ENCODE results near the gene DKK1. TPM values are rescaled to one million over a fixed set of nuclear protein-coding genes. Genes with fewer than 3 reads are reported as not detected.

The DKK1 gene
- polyA plus RNA-seq, 2 of the 4 experiments (the other 2 are of a cell fraction), result 117 to 375 TPM

DNA sequence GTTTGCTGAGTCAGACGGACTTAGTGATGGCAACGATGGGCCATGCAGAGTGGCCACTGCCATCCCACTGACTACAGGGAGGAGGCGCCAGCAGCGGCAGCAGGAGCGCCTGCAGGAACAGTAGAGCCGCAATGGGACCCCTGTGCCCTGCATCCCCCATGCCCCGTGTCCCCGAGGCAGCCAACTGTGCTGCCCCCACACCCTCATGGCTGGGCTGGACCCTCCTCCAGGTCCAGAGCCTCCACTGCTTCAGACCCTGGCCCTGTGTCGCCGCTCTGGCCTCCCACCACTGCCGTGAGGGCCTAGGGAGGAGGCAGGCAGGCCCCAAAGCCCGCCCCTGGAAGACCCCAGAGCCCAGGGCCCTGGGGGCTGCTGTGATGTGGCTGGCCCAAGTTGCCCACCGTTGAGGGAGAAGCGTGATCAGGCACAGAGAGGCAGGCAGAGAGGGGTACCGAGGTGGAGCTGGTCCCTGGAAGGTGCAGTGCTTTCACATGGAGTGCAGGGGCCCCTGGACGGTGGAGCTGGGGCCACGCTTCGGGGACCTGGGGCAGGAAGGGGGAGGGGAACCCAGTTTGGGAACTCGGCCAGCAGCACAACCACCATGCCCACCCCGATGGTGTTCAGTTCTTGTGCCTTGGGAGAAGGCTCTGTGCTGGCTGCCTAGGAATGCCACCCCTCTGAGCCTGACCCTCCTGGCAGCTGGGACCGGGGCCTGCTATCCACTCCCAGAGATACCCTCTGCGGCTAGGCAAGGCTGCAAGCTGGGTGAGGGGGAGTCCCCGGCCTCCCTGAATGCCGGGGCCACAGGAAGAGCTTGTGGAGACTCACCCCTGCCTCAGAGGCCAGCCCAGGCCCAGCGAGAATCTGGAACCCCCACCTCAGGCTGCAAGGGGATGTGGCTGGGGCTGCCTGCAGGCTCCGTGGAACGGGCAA is 32.6 kb downstream of the DKK1 start:
- WGBS (ENCODE audit: missing lambda C conversion rate), result 96% methylated on average over 18 of the region's 27 CpGs

GRCh38 chr10:52347327-52347667 is 33.2 kb downstream of the DKK1 start:
- CTCF ChIA-PET, result interaction anchor here (1.2 kb wide), 1 partner anchor 39 kb away, joined by 5 read pairs; no protein-coding TSS in a partner anchor
- POLR2A ChIA-PET, result no interaction called here
- 92% methylated on average over 4 of the region's 5 CpGs for WGBS (ENCODE audit: missing lambda C conversion rate)

More for the DNA sequence above, 32.6 kb downstream of the DKK1 start:
- Histone ChIP-seq H3K27ac (peak overlapping the region in 1 of 2 experiments; percentile 16; a peak in 1 of 6 replicates), H3K9me3 (no peaks in the 10 kb centered on the region), H3K4me1 (peaks cover 17% of the 10 kb centered on the region), H3K4me2 (no peak overlapping the region), H3K4me3 (no peak overlapping the region)
- DNase-seq (ENCODE audit: low read depth in 1 of 2, low spot score in 1 of 2) (no peak), FAIRE-seq (no peak), ATAC-seq (no peak)
- ChIA-PET CTCF (no interaction called here), POLR2A (no interaction called here)
- no peak for TF ChIP-seq EHMT2 (IDR thresholded peaks at IDR 0.05; ENCODE audit: low read depth)
- TF ChIP-seq, protein P1, sequence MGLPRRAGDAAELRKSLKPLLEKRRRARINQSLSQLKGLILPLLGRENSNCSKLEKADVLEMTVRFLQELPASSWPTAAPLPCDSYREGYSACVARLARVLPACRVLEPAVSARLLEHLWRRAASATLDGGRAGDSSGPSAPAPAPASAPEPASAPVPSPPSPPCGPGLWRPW (IDR thresholded peaks at IDR 0.05), result no peak
- no peak for TF ChIP-seq GATA3 (IDR thresholded peaks at IDR 0.05; ENCODE audit: borderline replicate concordance)
- no peak for TF ChIP-seq KDM5A (IDR thresholded peaks at IDR 0.05)
- no peak for TF ChIP-seq HOXA7 (CRISPR knock-in tag; IDR thresholded peaks at IDR 0.05)
- no peak for TF ChIP-seq CBX2 (IDR thresholded peaks at IDR 0.05; ENCODE audit: borderline replicate concordance, low read depth)
- no peak for TF ChIP-seq HOXB13 (CRISPR knock-in tag; IDR thresholded peaks at IDR 0.05; ENCODE audit: low read depth)
- no peak for TF ChIP-seq CBX8 (IDR thresholded peaks at IDR 0.05)
- no peak for TF ChIP-seq CEBPB (IDR thresholded peaks at IDR 0.05)
- no peak for TF ChIP-seq ZNF302 (CRISPR knock-in tag; IDR thresholded peaks at IDR 0.05)
- no peak for TF ChIP-seq KDM1A (IDR thresholded peaks at IDR 0.05; ENCODE audit: low read depth)

DNA sequence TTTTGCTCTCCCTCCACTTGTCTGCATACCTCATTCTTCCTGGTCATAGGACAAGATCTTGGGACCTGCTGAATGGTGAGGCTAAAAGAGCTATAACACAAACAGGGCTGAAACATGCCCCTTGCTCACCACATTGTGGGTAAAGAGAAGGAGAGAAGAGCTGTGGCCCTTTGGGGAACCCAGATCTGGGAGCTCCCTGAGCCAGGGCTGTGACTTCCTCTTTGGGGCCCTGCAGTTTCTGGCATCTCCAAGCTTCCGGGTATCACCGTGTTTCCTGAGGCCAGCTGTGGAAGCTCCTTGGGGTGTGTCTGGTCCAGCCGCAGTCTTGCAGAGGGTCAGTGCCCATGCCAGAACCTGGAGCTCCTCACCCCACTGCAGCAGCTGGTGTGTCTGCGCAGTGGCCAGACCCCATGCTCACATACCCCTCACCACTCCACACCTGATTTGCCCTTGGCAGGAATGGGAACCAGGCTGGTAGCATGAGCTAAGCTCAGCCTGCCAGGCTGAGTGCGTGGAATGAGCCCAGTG is 34.0 kb downstream of the DKK1 start:
- CTCF ChIA-PET, result interaction anchor here (0.9 to 1.2 kb wide), 2 partner anchors 40 to 219 kb away, joined by 4 to 5 read pairs; no protein-coding TSS in a partner anchor
- no peak for ATAC-seq

More at GRCh38 chr10:52347327-52347667, 33.2 kb downstream of the DKK1 start:
- TF ChIP-seq HEYL (CRISPR knock-in tag; IDR thresholded peaks at IDR 0.05), result no peak
- TF ChIP-seq CBX2 (IDR thresholded peaks at IDR 0.05; ENCODE audit: borderline replicate concordance, low read depth), result no peak
- TF ChIP-seq, protein P2, sequence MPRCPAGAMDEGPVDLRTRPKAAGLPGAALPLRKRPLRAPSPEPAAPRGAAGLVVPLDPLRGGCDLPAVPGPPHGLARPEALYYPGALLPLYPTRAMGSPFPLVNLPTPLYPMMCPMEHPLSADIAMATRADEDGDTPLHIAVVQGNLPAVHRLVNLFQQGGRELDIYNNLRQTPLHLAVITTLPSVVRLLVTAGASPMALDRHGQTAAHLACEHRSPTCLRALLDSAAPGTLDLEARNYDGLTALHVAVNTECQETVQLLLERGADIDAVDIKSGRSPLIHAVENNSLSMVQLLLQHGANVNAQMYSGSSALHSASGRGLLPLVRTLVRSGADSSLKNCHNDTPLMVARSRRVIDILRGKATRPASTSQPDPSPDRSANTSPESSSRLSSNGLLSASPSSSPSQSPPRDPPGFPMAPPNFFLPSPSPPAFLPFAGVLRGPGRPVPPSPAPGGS (IDR thresholded peaks at IDR 0.05), result no peak
- no peak for TF ChIP-seq SREBF2 (IDR thresholded peaks at IDR 0.05)
- no peak for TF ChIP-seq JUNB (IDR thresholded peaks at IDR 0.05)
- TF ChIP-seq RARB (CRISPR knock-in tag; IDR thresholded peaks at IDR 0.05), result no peak
- no peak for TF ChIP-seq EHF (CRISPR knock-in tag; IDR thresholded peaks at IDR 0.05)
- H3K4me3 ChIP-seq, result no peak overlapping the region
- ATAC-seq, result no peak
- H3K27ac ChIP-seq, result no peak overlapping the region
- no peak for FAIRE-seq
- no peak overlapping the region for H3K4me2 ChIP-seq
- H3K4me1 ChIP-seq, result peaks cover 17% of the 10 kb centered on the region
- H3K9me3 ChIP-seq, result no peaks in the 10 kb centered on the region
- no peak for DNase-seq (ENCODE audit: low read depth in 1 of 2, low spot score in 1 of 2)

More for the DNA sequence above, 34.0 kb downstream of the DKK1 start:
- TF ChIP-seq ZSCAN20 (CRISPR knock-in tag; IDR thresholded peaks at IDR 0.05), result no peak
- TF ChIP-seq, protein P2 (IDR thresholded peaks at IDR 0.05), result no peak
- no peak for TF ChIP-seq EHF (CRISPR knock-in tag; IDR thresholded peaks at IDR 0.05)
- TF ChIP-seq ESRRA (IDR thresholded peaks at IDR 0.05; ENCODE audit: borderline replicate concordance, low read length), result no peak
- TF ChIP-seq HEYL (CRISPR knock-in tag; IDR thresholded peaks at IDR 0.05), result no peak
- no peak for TF ChIP-seq TFCP2L1 (CRISPR knock-in tag; IDR thresholded peaks at IDR 0.05)
- TF ChIP-seq, protein P1 (IDR thresholded peaks at IDR 0.05), result no peak
- TF ChIP-seq POLR2A (IDR thresholded peaks at IDR 0.05; ENCODE audit: low read length), result no peak
- TF ChIP-seq CHD4 (IDR thresholded peaks at IDR 0.05; ENCODE audit: borderline replicate concordance), result no peak
- no peak for TF ChIP-seq POLR2AphosphoS2 (conservative IDR thresholded peaks at IDR 0.05; ENCODE audit: low read length)
- DNase-seq (ENCODE audit: low read depth in 1 of 2, low spot score in 1 of 2) (no peak), FAIRE-seq (no peak)
- Histone ChIP-seq H3K27ac (no peak overlapping the region; a peak in 1 of 6 replicates), H3K4me1 (peaks cover 10% of the 10 kb centered on the region; the same call in 2 of the 3 replicates), H3K4me2 (no peak overlapping the region), H3K9me3 (no peaks in the 10 kb centered on the region), H3K4me3 (no peak overlapping the region)
- 98% methylated on average over 5 of the region's 5 CpGs for WGBS (ENCODE audit: missing lambda C conversion rate)
- POLR2A ChIA-PET, result no interaction called here

All from A549 (cell line).